Glutamatergic neuron (in vitro differentiated cells): Measurements from ENCODE around the gene TSPAN9. TPM values are rescaled to one million over a fixed set of nuclear protein-coding genes. Genes with fewer than 3 reads are reported as not detected.

Source experiments
- DNase-seq: peaks from one replicate; pipeline ENCODE4 v3.0.0; 2022
- H3K27ac Mint-ChIP-seq: one replicate; pipeline ENCODE4 v1.8.0; 2020; ENCODE audit warnings: mild to moderate bottlenecking, mixed read lengths, inconsistent platforms; ENCODE audit not compliant: unreplicated experiment
- H3K27me3 Mint-ChIP-seq: one replicate; pipeline ENCODE4 v1.8.0; 2020; ENCODE audit warnings: mild to moderate bottlenecking, moderate library complexity, mixed read lengths, inconsistent platforms; ENCODE audit not compliant: unreplicated experiment
- H3K36me3 Mint-ChIP-seq: one replicate; pipeline ENCODE4 v1.8.0; 2020; ENCODE audit warnings: mild to moderate bottlenecking, mixed read lengths, inconsistent platforms; ENCODE audit not compliant: unreplicated experiment
- H3K4me1 Mint-ChIP-seq: one replicate; pipeline ENCODE4 v1.8.0; 2020; ENCODE audit warnings: mild to moderate bottlenecking, low read depth, mixed read lengths, inconsistent platforms; ENCODE audit not compliant: unreplicated experiment
- H3K4me3 Mint-ChIP-seq: one replicate; pipeline ENCODE4 v1.8.0; 2020; ENCODE audit warnings: mild to moderate bottlenecking, mixed read lengths, inconsistent platforms; ENCODE audit not compliant: unreplicated experiment
- H3K9me3 Mint-ChIP-seq: one replicate; pipeline ENCODE4 v1.8.0; 2020; ENCODE audit warnings: mild to moderate bottlenecking, moderate library complexity, mixed read lengths, inconsistent platforms; ENCODE audit not compliant: unreplicated experiment
- total RNA-seq: library from RNA; stranded (reverse); fragmentation: NEBNext Ultra II Directional; extraction: Animal tissue kit (Norgen Biotek cat#: 25700); gene quantifications from one replicate; pipeline ENCODE4 v1.2.1, GENCODE V29; 2021; ENCODE audit not compliant: unreplicated experiment
- TF ChIP-seq, protein P1 (sequence below): fragments of 200-600 bp; sonication (generic); IDR thresholded peaks from one replicate; pipeline ENCODE4 v1.5.0; 2021; ENCODE audit not compliant: partially characterized antibody, unreplicated experiment

TSPAN9 gene
- total RNA-seq, 1 donor from 2014 or later = 142 TPM

DNA sequence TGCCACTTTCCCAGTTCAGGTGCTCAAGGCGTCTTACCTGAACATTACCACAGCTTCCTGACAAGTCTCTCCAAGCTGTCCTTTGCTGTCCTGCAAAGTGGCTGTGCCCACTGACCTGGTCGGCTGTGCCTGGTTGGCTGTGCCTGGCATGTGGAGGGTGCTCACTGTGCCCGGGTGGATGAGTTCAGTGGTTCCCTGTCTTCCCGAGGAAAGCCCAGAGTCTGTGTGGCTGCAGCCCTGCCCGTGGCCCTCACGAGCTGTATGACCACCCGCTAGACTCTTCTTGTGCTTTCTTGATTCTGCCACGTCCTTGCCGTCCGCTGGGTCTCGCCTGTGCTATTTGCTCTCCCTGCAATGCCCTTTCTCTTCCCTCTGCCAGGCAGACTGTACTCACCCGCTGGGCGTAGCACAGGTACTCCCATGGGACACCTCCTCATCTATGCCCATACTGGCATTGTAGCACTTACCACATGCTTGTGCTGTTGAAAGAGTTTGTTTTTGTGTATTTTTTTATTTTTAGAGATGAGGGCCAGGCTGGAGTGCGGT is 95.9 kb downstream of the TSPAN9 start:
- Mint-ChIP-seq H3K4me3 (peak overlapping the region; percentile 11), H3K27me3 (peaks cover 16% of the 10 kb centered on the region), H3K27ac (no peak overlapping the region), H3K36me3 (no peaks in the 10 kb centered on the region), H3K9me3 (peaks cover 7% of the 10 kb centered on the region), H3K4me1 (peaks cover 52% of the 10 kb centered on the region)
- TF ChIP-seq, protein P1, sequence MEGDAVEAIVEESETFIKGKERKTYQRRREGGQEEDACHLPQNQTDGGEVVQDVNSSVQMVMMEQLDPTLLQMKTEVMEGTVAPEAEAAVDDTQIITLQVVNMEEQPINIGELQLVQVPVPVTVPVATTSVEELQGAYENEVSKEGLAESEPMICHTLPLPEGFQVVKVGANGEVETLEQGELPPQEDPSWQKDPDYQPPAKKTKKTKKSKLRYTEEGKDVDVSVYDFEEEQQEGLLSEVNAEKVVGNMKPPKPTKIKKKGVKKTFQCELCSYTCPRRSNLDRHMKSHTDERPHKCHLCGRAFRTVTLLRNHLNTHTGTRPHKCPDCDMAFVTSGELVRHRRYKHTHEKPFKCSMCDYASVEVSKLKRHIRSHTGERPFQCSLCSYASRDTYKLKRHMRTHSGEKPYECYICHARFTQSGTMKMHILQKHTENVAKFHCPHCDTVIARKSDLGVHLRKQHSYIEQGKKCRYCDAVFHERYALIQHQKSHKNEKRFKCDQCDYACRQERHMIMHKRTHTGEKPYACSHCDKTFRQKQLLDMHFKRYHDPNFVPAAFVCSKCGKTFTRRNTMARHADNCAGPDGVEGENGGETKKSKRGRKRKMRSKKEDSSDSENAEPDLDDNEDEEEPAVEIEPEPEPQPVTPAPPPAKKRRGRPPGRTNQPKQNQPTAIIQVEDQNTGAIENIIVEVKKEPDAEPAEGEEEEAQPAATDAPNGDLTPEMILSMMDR = no peak
- no peak for DNase-seq

DNA sequence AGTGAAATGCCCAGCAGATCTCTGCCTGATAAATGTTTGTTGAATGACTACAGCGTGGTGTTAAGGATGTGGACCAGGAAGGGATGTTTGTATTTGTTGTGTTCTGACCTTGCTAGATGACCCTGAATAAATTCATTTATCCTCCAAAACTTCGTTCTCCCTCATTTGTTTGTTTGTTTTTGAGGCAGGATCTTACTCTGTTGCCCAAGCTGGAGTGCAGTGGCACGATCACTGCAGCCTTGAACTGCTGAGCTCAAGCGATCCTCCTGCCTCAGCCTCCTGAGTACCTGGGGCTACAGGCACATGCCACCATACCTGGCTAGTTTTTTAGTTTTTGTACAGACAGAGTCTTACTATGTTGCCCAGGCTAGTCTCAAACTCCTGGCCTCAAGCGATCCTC is 96.7 kb downstream of the TSPAN9 start:
- Mint-ChIP-seq H3K4me1 (peaks cover 49% of the 10 kb centered on the region), H3K9me3 (peaks cover 11% of the 10 kb centered on the region), H3K36me3 (no peaks in the 10 kb centered on the region), H3K27ac (no peak overlapping the region), H3K27me3 (peaks cover 18% of the 10 kb centered on the region), H3K4me3 (peak overlapping the region; percentile 13)
- TF ChIP-seq, protein P1 = no peak
- no peak for DNase-seq

DNA sequence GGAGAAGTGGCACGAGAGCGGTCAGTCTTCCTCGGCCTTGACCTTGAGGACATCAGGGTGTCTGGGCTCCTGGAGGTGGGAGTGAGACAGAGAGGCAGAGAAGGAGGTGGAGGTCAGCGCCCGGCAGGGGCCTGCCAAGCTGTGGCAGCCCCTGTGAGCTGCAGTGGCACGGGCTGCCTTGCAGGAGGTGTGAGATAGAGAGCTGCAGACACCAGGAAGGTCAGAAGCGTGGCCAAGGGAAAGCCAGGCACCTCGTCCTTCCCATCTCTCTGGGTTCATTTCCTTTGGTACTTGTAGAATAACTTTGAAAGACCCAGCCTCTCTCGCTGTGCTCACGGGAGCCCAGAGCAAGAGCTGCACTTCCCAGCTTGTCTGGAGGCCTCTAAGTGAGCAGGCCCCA is 98.1 kb downstream of the TSPAN9 start:
- TF ChIP-seq, protein P1 = no peak
- H3K27ac Mint-ChIP-seq = no peak overlapping the region
- peaks cover 18% of the 10 kb centered on the region for H3K27me3 Mint-ChIP-seq
- H3K4me1 Mint-ChIP-seq = peaks cover 40% of the 10 kb centered on the region
- no peaks in the 10 kb centered on the region for H3K36me3 Mint-ChIP-seq
- no peak for DNase-seq
- H3K4me3 Mint-ChIP-seq = no peak overlapping the region
- peaks cover 11% of the 10 kb centered on the region for H3K9me3 Mint-ChIP-seq

DNA sequence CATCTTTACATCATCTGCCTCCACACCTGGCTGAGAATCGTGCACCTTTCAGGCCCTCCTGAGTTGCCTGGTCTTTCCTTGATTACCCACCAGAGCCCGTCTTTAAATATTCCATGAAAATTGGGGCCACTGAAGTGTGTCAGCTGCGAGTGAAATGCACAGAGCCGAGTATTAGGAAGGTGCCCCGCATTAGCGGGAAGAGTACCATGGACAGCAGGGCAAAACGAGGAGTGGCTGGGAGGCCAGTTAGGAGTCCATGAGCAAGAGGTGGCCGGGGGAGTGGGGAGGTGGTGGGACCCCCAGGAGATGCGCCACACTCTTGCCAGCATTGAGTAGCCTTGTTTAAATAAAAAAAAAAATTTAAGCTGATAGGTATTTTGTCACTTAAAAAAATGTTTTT is 99.6 kb downstream of the TSPAN9 start:
- DNase-seq = no peak
- TF ChIP-seq, protein P1 = no peak
- peak overlapping the region; percentile 28 for H3K27ac Mint-ChIP-seq
- no peaks in the 10 kb centered on the region for H3K36me3 Mint-ChIP-seq
- peaks cover 25% of the 10 kb centered on the region for H3K4me1 Mint-ChIP-seq
- peaks cover 18% of the 10 kb centered on the region for H3K27me3 Mint-ChIP-seq
- H3K4me3 Mint-ChIP-seq = no peak overlapping the region
- peaks cover 11% of the 10 kb centered on the region for H3K9me3 Mint-ChIP-seq

DNA sequence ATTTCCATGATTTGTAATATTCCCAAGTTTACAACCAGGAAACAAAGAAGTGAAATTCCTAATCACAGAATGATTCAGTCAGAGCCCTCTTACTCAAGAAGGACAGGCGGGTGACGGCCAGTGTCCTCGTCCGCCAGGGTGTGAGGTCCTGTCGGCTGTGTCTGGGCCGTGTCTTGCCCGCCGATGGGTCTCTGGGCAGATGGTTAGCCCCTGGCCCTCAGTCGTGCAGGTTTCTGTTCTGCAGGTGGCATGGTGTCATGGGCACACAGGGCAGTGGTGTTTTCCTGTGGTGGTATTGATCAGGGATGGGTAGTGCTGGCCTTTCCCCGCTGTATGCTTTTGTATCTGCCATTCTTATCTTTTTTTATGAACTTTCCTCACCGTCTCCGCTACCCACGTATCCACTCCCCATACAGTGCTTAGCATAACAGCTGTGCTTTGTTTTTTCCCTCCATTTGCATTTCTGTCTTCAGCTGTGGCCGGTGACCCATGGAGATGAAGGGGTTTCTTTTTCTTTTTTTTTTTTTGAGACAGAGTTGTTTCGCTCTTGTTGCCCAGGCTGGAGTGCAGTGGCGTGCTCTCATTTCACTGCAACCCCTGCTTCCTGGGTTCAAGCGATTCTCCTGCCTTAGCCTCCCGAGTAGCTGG is 100.7 kb downstream of the TSPAN9 start:
- TF ChIP-seq, protein P1 = no peak
- Mint-ChIP-seq H3K27me3 (peaks cover 17% of the 10 kb centered on the region), H3K4me1 (peaks cover 23% of the 10 kb centered on the region), H3K36me3 (no peaks in the 10 kb centered on the region), H3K9me3 (peaks cover 11% of the 10 kb centered on the region), H3K4me3 (peak overlapping the region; percentile 59), H3K27ac (no peak overlapping the region)
- no peak for DNase-seq
